SK-N-SH (cell line): ENCODE data around the gene INPP5B. TPM values are rescaled to one million over a fixed set of nuclear protein-coding genes. Genes with fewer than 3 reads are reported as not detected.
A peak's percentile ranks its signal among the peaks of the same experiment; 100 is the strongest.

Source experiments
- CTCF ChIA-PET: fragments of 300-600, 350-600 bp; formaldehyde crosslinking; extraction: SDS; loops from one replicate; lab custom pipeline; 2021; lab: Yijun Ruan, JAX
- POLR2A ChIA-PET: fragments of 350-600 bp; sonication (Branson Sonifier 250); formaldehyde crosslinking; extraction: SDS; loops from one replicate; lab custom pipeline; 2020; ENCODE audit warnings: antibody characterized with exemption, inconsistent platforms; lab: Yijun Ruan, JAX
- DNase-seq: peaks from one replicate; pipeline ENCODE4 v3.0.0; 2012
- H2AFZ ChIP-seq: fragments of 200-600 bp; sonication (generic); 2 replicates; pipeline ENCODE4 v1.8.1; 2016; ENCODE audit warnings: antibody characterized with exemption, mild to moderate bottlenecking, low read depth
- H3F3A ChIP-seq: fragments of 200-600 bp; sonication (generic); replicated peaks from 2 replicates; pipeline ENCODE3; 2016; ENCODE audit warnings: antibody characterized with exemption, mild to moderate bottlenecking; ENCODE audit not compliant: insufficient read depth
- H3K27ac ChIP-seq, 2 experiments: fragments of 200-500 bp in 1 of 2; fragments of 200-600 bp in 1 of 2; sonication (Bioruptor generic) in 1 of 2; sonication (generic), shearing (Covaris generic) in 1 of 2; 2 replicates each; pipeline versions ENCODE4 v1.5.1 to v1.6.1; 2014 to 2016; ENCODE audit warnings: low read depth in 2 of 2, inconsistent platforms in 1 of 2, low read length in 1 of 2, mild to moderate bottlenecking in 1 of 2, mixed read lengths in 1 of 2
- H3K27me3 ChIP-seq: fragments of 200-600 bp; sonication (generic), shearing (Covaris generic); 2 replicates; pipeline ENCODE4 v1.6.1; 2016; ENCODE audit warnings: mixed run types; ENCODE audit not compliant: insufficient read depth
- H3K36me3 ChIP-seq, 2 experiments: fragments of 200-500 bp in 1 of 2; fragments of 200-600 bp in 1 of 2; sonication (Bioruptor generic) in 1 of 2; sonication (generic) in 1 of 2; replicated peaks in 1 of 2; 2 replicates each; pipeline versions ENCODE3 to v1.5.1; 2014 to 2016; ENCODE audit warnings: low read length in 1 of 2, mild to moderate bottlenecking in 1 of 2; ENCODE audit not compliant: insufficient read depth in 2 of 2, control insufficient read depth in 1 of 2
- H3K4me1 ChIP-seq, 2 experiments: fragments of 200-500 bp in 1 of 2; fragments of 200-600 bp in 1 of 2; sonication (Bioruptor generic) in 1 of 2; sonication (generic), shearing (Covaris generic) in 1 of 2; 2 replicates each; pipeline versions ENCODE4 v1.5.1 to v1.6.1; 2014 to 2016; ENCODE audit warnings: low read depth in 1 of 2, low read length in 1 of 2, mixed run types in 1 of 2; ENCODE audit not compliant: insufficient read depth in 2 of 2, control insufficient read depth in 1 of 2
- H3K4me2 ChIP-seq: fragments of 200-600 bp; sonication (generic), shearing (Covaris generic); 2 replicates; pipeline ENCODE4 v1.6.1; 2017; ENCODE audit warnings: mixed run types
- H3K4me3 ChIP-seq, 2 experiments: fragments of 200-500 bp in 1 of 2; fragments of 200-600 bp in 1 of 2; sonication (Bioruptor generic) in 1 of 2; sonication (generic), shearing (Covaris generic) in 1 of 2; 2 replicates each; pipeline versions ENCODE4 v1.5.1 to v1.8.1; 2014 to 2016; ENCODE audit warnings: low read depth in 2 of 2, inconsistent platforms in 1 of 2, low read length in 1 of 2, mild to moderate bottlenecking in 1 of 2, mixed read lengths in 1 of 2, moderate library complexity in 1 of 2
- H3K79me2 ChIP-seq: fragments of 200-600 bp; sonication (generic); 2 replicates; pipeline ENCODE4 v1.8.1; 2017; ENCODE audit warnings: mild to moderate bottlenecking; ENCODE audit not compliant: insufficient read depth
- H3K9ac ChIP-seq: fragments of 200-600 bp; sonication (generic); 2 replicates; pipeline ENCODE4 v1.6.1; 2017; ENCODE audit warnings: mixed run types
- H3K9me2 ChIP-seq: fragments of 200-600 bp; sonication (generic); 2 replicates; pipeline ENCODE4 v1.6.1; 2017; ENCODE audit warnings: mixed run types
- H3K9me3 ChIP-seq: fragments of 200-600 bp; sonication (generic); 2 replicates; pipeline ENCODE4 v1.6.1; 2017; ENCODE audit warnings: mixed run types, mild to moderate bottlenecking, moderate library complexity
- H4K20me1 ChIP-seq: fragments of 200-600 bp; sonication (generic); 2 replicates; pipeline ENCODE4 v1.6.1; 2017; ENCODE audit warnings: mild to moderate bottlenecking, mixed run types; ENCODE audit not compliant: insufficient read depth
- MEF2A ChIP-seq: IDR thresholded peaks from 2 replicates; pipeline ENCODE4 v1.4.0; 2012; ENCODE audit warnings: low read depth, borderline replicate concordance
- PBX3 ChIP-seq: IDR thresholded peaks from 2 replicates; pipeline ENCODE4; 2012
- RAD21 ChIP-seq: IDR thresholded peaks from 2 replicates; pipeline ENCODE4 v1.6.1; 2012; ENCODE audit warnings: mild to moderate bottlenecking, low read length
- RXRA ChIP-seq: IDR thresholded peaks from 2 replicates; pipeline ENCODE4 v1.4.0; 2012; ENCODE audit warnings: low read depth, mild to moderate bottlenecking, borderline replicate concordance
- SIN3A ChIP-seq: IDR thresholded peaks from 2 replicates; pipeline ENCODE4 v1.6.1; 2012; ENCODE audit warnings: low read depth, mild to moderate bottlenecking, low read length, moderate library complexity, borderline replicate concordance
- SMC3 ChIP-seq: IDR thresholded peaks from 2 replicates; pipeline ENCODE4 v1.6.1; 2012; ENCODE audit warnings: low read depth, low read length, improper control_type of control experiment
- TCF12 ChIP-seq: IDR thresholded peaks from 2 replicates; pipeline ENCODE4 v1.4.0; 2012
- TEAD4 ChIP-seq: IDR thresholded peaks from 2 replicates; pipeline ENCODE4 v1.4.0; 2012; ENCODE audit warnings: mild to moderate bottlenecking, borderline replicate concordance; ENCODE audit not compliant: insufficient read depth
- WGBS: methylation state at CpG from one replicate; pipeline ENCODE4 v1.1.6; 2017; ENCODE audit warnings: low lambda C conversion rate; 5-methylcytosine and 5-hydroxymethylcytosine counted together
- polyA plus RNA-seq, 3 experiments: library from polyadenylated mRNA; depleted of rRNA; stranded (reverse); fragments of >200 nt; gene quantifications; 2 replicates each; pipeline ENCODE4 v1.2.3, GENCODE V29; 2012
- TF ChIP-seq, protein P1 (sequence below): IDR thresholded peaks from 2 replicates; pipeline ENCODE4 v1.6.1; 2012; ENCODE audit warnings: mild to moderate bottlenecking, low read depth, low read length, moderate library complexity
- TF ChIP-seq, protein P2 (sequence below): fragments of 200-600 bp; sonication (generic); IDR thresholded peaks from 2 replicates; pipeline ENCODE4 v1.6.1; 2017; ENCODE audit warnings: antibody characterized with exemption, mild to moderate bottlenecking, moderate library complexity

Gene INPP5B
- polyA plus RNA-seq, 1 of the 3 experiments (the other 2 are of a cell fraction): 10.5 TPM

GRCh38 chr1:37958690-37959089 is 11.8 kb upstream of the INPP5B start (continued):
- TF ChIP-seq, protein P1, sequence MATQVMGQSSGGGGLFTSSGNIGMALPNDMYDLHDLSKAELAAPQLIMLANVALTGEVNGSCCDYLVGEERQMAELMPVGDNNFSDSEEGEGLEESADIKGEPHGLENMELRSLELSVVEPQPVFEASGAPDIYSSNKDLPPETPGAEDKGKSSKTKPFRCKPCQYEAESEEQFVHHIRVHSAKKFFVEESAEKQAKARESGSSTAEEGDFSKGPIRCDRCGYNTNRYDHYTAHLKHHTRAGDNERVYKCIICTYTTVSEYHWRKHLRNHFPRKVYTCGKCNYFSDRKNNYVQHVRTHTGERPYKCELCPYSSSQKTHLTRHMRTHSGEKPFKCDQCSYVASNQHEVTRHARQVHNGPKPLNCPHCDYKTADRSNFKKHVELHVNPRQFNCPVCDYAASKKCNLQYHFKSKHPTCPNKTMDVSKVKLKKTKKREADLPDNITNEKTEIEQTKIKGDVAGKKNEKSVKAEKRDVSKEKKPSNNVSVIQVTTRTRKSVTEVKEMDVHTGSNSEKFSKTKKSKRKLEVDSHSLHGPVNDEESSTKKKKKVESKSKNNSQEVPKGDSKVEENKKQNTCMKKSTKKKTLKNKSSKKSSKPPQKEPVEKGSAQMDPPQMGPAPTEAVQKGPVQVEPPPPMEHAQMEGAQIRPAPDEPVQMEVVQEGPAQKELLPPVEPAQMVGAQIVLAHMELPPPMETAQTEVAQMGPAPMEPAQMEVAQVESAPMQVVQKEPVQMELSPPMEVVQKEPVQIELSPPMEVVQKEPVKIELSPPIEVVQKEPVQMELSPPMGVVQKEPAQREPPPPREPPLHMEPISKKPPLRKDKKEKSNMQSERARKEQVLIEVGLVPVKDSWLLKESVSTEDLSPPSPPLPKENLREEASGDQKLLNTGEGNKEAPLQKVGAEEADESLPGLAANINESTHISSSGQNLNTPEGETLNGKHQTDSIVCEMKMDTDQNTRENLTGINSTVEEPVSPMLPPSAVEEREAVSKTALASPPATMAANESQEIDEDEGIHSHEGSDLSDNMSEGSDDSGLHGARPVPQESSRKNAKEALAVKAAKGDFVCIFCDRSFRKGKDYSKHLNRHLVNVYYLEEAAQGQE: no peak
- TF ChIP-seq TCF12: peak; percentile 77
- no peak for TF ChIP-seq MEF2A
- TF ChIP-seq PBX3: peak; percentile 89
- peak; percentile 93 for TF ChIP-seq TEAD4
- no peak for TF ChIP-seq SIN3A
- TF ChIP-seq SMC3: no peak

- ChIA-PET POLR2A (no interaction called here), CTCF (no interaction called here)
- Histone ChIP-seq H3K9ac (no peak overlapping the region), H3K9me2 (no peaks in the 10 kb centered on the region), H3K27me3 (no peaks in the 10 kb centered on the region), H3K9me3 (no peaks in the 10 kb centered on the region), H3K4me2 (no peak overlapping the region), H4K20me1 (no peaks in the 10 kb centered on the region), H3K4me3 (no peak overlapping the region), H2AFZ (no peak overlapping the region), H3K36me3 (peaks cover 15 to 20% of the 10 kb centered on the region in 2 experiments), H3K4me1 (peaks cover 0 to 15% of the 10 kb centered on the region in 2 experiments; a peak in 1 of 4 replicates), H3K27ac (no peak overlapping the region), H3K79me2 (no peaks in the 10 kb centered on the region), H3F3A (peaks cover 26% of the 10 kb centered on the region)
- 85% methylated on average over 3 of the region's 3 CpGs for WGBS
- TF ChIP-seq, protein P2, sequence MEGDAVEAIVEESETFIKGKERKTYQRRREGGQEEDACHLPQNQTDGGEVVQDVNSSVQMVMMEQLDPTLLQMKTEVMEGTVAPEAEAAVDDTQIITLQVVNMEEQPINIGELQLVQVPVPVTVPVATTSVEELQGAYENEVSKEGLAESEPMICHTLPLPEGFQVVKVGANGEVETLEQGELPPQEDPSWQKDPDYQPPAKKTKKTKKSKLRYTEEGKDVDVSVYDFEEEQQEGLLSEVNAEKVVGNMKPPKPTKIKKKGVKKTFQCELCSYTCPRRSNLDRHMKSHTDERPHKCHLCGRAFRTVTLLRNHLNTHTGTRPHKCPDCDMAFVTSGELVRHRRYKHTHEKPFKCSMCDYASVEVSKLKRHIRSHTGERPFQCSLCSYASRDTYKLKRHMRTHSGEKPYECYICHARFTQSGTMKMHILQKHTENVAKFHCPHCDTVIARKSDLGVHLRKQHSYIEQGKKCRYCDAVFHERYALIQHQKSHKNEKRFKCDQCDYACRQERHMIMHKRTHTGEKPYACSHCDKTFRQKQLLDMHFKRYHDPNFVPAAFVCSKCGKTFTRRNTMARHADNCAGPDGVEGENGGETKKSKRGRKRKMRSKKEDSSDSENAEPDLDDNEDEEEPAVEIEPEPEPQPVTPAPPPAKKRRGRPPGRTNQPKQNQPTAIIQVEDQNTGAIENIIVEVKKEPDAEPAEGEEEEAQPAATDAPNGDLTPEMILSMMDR: no peak
- TF ChIP-seq RAD21: no peak
- no peak for TF ChIP-seq MEF2A
- no peak for TF ChIP-seq RXRA
- DNase-seq: no peak
Measured at GRCh38 chr1:37955685-37956084, 8.8 kb upstream of the INPP5B start.
